Endodermal cell (in vitro differentiated cells): Measurements from ENCODE around the gene CHRNA7. TPM values are rescaled to one million over a fixed set of nuclear protein-coding genes. Genes with fewer than 3 reads are reported as not detected.
"Not testable (repeated sequence)": the region's sequence is repeated elsewhere in the genome, so short reads cannot be mapped to it uniquely, and the experiment has no call there.

Source experiments
- DNase-seq: peaks from one replicate; pipeline ENCODE4 v3.0.0-alpha.2; 2017
- H3K27ac ChIP-seq: 2 replicates; pipeline ENCODE4 v1.5.1; 2013; ENCODE audit warnings: mild to moderate bottlenecking, low read depth, low read length, moderate library complexity
- H3K27me3 ChIP-seq: 2 replicates; pipeline ENCODE4 v1.6.1; 2013; ENCODE audit warnings: mild to moderate bottlenecking, low read length, moderate library complexity; ENCODE audit not compliant: insufficient read depth, control insufficient read depth, poor library complexity, severe bottlenecking
- H3K36me3 ChIP-seq: 2 replicates; pipeline ENCODE4 v1.7.0; 2013; ENCODE audit warnings: mild to moderate bottlenecking, low read length, moderate library complexity; ENCODE audit not compliant: control insufficient read depth, insufficient read depth
- H3K4me1 ChIP-seq: one replicate; pipeline ENCODE4 v1.7.0; 2013; ENCODE audit warnings: low read length; ENCODE audit not compliant: control insufficient read depth, insufficient read depth
- H3K4me3 ChIP-seq: 2 replicates; pipeline ENCODE4 v1.5.1; 2013; ENCODE audit warnings: mild to moderate bottlenecking, low read length, moderate library complexity
- H3K9ac ChIP-seq: 2 replicates; pipeline ENCODE4 v1.6.1; 2013; ENCODE audit warnings: mild to moderate bottlenecking, low read length, moderate library complexity; ENCODE audit not compliant: poor library complexity, severe bottlenecking; ENCODE audit errors: extremely low read depth
- H3K9me3 ChIP-seq: 2 replicates; pipeline ENCODE4 v1.6.1; 2013; ENCODE audit warnings: mild to moderate bottlenecking, low read length, moderate library complexity; ENCODE audit not compliant: control insufficient read depth
- H3K27ac Mint-ChIP-seq: 2 replicates; pipeline ENCODE4 v1.8.0; 2020; ENCODE audit warnings: mixed read lengths
- H3K27me3 Mint-ChIP-seq: 2 replicates; pipeline ENCODE4 v1.8.0; 2021; ENCODE audit warnings: mild to moderate bottlenecking, mixed read lengths; ENCODE audit not compliant: insufficient read depth
- H3K36me3 Mint-ChIP-seq: 2 replicates; pipeline ENCODE4 v1.8.0; 2020; ENCODE audit warnings: low read depth, mixed read lengths
- H3K4me1 Mint-ChIP-seq: 2 replicates; pipeline ENCODE4 v1.8.0; 2020; ENCODE audit warnings: mixed read lengths
- H3K4me3 Mint-ChIP-seq: 2 replicates; pipeline ENCODE4 v1.8.0; 2020; ENCODE audit warnings: mild to moderate bottlenecking, moderate library complexity, mixed read lengths
- H3K9me3 Mint-ChIP-seq: 2 replicates; pipeline ENCODE4 v1.8.0; 2020; ENCODE audit warnings: mild to moderate bottlenecking, mixed read lengths
- WGBS, 2 experiments: methylation state at CpG; one replicate each; pipeline versions ENCODE4 v1.1.5 to v1.1.7; 2013; ENCODE audit warnings: missing lambda C conversion rate in 2 of 2, mixed read lengths in 1 of 2; ENCODE audit not compliant: insufficient coverage in 1 of 2, insufficient read length in 1 of 2; 5-methylcytosine and 5-hydroxymethylcytosine counted together
- total RNA-seq, 2 donors: library from RNA; stranded (reverse); fragmentation: NEBNext Ultra II Directional in 1 of 2; extraction: Animal tissue kit (Norgen Biotek cat#: 25700) in 1 of 2; gene quantifications; 2 replicates in 1 of 2; 3 replicates in 1 of 2; pipeline ENCODE4 v1.2.1, GENCODE V29; 2021
- TF ChIP-seq, protein P1 (sequence below): fragments of 200-600 bp; sonication (generic); conservative IDR thresholded peaks from 2 replicates; pipeline ENCODE4 v1.5.0; 2021; ENCODE audit warnings: antibody characterized with exemption, mild to moderate bottlenecking

Gene CHRNA7
- total RNA-seq, 2 donors from 2014 or later: 7.5 to 8.0 TPM

GRCh38 chr15:32148833-32149555 lies 118.7 kb downstream of the CHRNA7 start:
- Mint-ChIP-seq H3K27ac (peak overlapping the region; percentile 60), H3K36me3 (peaks cover 2% of the 10 kb centered on the region), H3K9me3 (no peaks in the 10 kb centered on the region), H3K4me3 (no peak overlapping the region), H3K4me1 (peaks cover 17% of the 10 kb centered on the region), H3K27me3 (no peaks in the 10 kb centered on the region)
- Histone ChIP-seq H3K27ac (no peak overlapping the region), H3K4me1 (peaks cover 11% of the 10 kb centered on the region), H3K9ac (no peak overlapping the region), H3K4me3 (no peak overlapping the region), H3K27me3 (no peaks in the 10 kb centered on the region), H3K9me3 (no peaks in the 10 kb centered on the region), H3K36me3 (no peaks in the 10 kb centered on the region)
- DNase-seq: no peak
- 93 to 96% methylated on average over 8 to 15 of the region's 15 CpGs for WGBS, 2 experiments
- TF ChIP-seq, protein P1, sequence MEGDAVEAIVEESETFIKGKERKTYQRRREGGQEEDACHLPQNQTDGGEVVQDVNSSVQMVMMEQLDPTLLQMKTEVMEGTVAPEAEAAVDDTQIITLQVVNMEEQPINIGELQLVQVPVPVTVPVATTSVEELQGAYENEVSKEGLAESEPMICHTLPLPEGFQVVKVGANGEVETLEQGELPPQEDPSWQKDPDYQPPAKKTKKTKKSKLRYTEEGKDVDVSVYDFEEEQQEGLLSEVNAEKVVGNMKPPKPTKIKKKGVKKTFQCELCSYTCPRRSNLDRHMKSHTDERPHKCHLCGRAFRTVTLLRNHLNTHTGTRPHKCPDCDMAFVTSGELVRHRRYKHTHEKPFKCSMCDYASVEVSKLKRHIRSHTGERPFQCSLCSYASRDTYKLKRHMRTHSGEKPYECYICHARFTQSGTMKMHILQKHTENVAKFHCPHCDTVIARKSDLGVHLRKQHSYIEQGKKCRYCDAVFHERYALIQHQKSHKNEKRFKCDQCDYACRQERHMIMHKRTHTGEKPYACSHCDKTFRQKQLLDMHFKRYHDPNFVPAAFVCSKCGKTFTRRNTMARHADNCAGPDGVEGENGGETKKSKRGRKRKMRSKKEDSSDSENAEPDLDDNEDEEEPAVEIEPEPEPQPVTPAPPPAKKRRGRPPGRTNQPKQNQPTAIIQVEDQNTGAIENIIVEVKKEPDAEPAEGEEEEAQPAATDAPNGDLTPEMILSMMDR: no peak

DNA sequence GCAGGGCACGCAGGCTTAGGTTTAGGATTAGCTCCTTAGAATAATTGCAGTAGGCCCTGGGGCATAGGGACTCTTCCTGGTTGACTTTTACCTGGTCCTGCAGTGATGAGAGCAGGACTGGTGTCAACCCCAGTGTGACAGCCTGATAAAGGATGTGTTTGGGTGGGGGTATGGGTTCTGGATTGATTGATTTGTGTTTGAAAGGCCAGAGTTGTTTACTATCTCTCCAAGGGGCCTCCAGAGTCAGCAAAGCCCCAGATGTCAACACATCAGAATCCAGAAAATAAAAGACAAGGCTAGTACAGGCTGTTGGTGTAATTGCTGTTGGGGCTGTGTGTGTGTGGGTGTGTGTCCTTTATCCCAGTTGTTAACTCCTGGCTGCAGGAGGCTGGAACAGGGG lies 122.3 kb downstream of the CHRNA7 start:
- H3K4me1 Mint-ChIP-seq: peaks cover 17% of the 10 kb centered on the region
- no peak overlapping the region for H3K27ac ChIP-seq
- no peaks in the 10 kb centered on the region for H3K36me3 ChIP-seq
- no peak overlapping the region for H3K4me3 Mint-ChIP-seq
- no peak overlapping the region for H3K4me3 ChIP-seq
- H3K9ac ChIP-seq: no peak overlapping the region
- TF ChIP-seq, protein P1: no peak
- no peaks in the 10 kb centered on the region for H3K36me3 Mint-ChIP-seq
- H3K4me1 ChIP-seq: peaks cover 11% of the 10 kb centered on the region
- H3K9me3 ChIP-seq: no peaks in the 10 kb centered on the region
- H3K27me3 ChIP-seq: no peaks in the 10 kb centered on the region
- no peaks in the 10 kb centered on the region for H3K9me3 Mint-ChIP-seq
- 74 to 100% methylated on average over 1 of the region's 1 CpG for WGBS, 2 experiments
- H3K27me3 Mint-ChIP-seq: no peaks in the 10 kb centered on the region
- peak overlapping the region; percentile 26 for H3K27ac Mint-ChIP-seq
- DNase-seq: peak; percentile 55

GRCh38 chr15:32153868-32154623 lies 123.7 kb downstream of the CHRNA7 start:
- H3K27ac Mint-ChIP-seq, H3K27me3 ChIP-seq, H3K4me3 Mint-ChIP-seq, H3K36me3 Mint-ChIP-seq, H3K9me3 Mint-ChIP-seq, H3K4me1 ChIP-seq, H3K27me3 Mint-ChIP-seq, H3K4me3 ChIP-seq, H3K9me3 ChIP-seq, DNase-seq, H3K27ac ChIP-seq, H3K9ac ChIP-seq, H3K36me3 ChIP-seq: not testable (repeated sequence)
- H3K4me1 Mint-ChIP-seq: peaks cover 13% of the 10 kb centered on the region
- no CpG with 5 or more reads among the region's 18 CpGs for WGBS, 2 experiments

GRCh38 chr15:32162143-32162542 lies 131.8 kb downstream of the CHRNA7 start:
- not testable (repeated sequence) for H3K4me1 Mint-ChIP-seq, H3K4me1 ChIP-seq, H3K4me3 ChIP-seq, H3K27me3 ChIP-seq, H3K9ac ChIP-seq, H3K36me3 ChIP-seq, H3K4me3 Mint-ChIP-seq, H3K27ac ChIP-seq, H3K9me3 Mint-ChIP-seq, H3K9me3 ChIP-seq, H3K36me3 Mint-ChIP-seq, H3K27me3 Mint-ChIP-seq, H3K27ac Mint-ChIP-seq, DNase-seq
- WGBS, 2 experiments: no CpG with 5 or more reads among the region's 2 CpGs

DNA sequence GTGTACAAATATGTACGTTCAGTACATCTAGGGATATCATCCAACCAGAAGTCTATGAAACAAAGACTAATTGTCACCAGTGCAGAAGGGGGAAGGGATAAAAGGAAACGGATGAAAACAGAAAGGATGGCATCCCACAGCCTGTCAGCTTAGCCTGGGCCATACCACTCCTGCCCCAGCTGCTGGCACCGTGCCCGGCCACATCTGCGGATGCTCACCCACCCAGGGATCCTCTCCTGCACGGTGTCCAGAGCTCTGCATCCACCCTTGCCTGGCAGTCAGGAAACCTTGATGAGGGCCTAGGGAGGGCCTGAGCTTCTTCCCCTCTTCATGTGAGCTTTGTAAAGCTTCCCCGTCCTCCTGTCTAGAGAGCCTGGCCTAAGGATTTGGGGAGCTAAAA lies 133.8 kb downstream of the CHRNA7 start:
- no CpG with 5 or more reads among the region's 7 CpGs for WGBS, 2 experiments
- not testable (repeated sequence) for H3K9ac ChIP-seq, H3K4me3 Mint-ChIP-seq, H3K36me3 ChIP-seq, H3K27me3 Mint-ChIP-seq, H3K27ac Mint-ChIP-seq, H3K27me3 ChIP-seq, H3K9me3 ChIP-seq, H3K4me1 ChIP-seq, H3K4me1 Mint-ChIP-seq, H3K36me3 Mint-ChIP-seq, H3K27ac ChIP-seq, DNase-seq, H3K9me3 Mint-ChIP-seq, H3K4me3 ChIP-seq
